ENCODE measurements around the gene WDFY2.

WDFY2 gene

GRCh38 chr13:51717786-51718398 lies 133.6 kb downstream of the WDFY2 start:
- no peak for DNase-seq

GRCh38 chr13:51719394-51719793 lies 135.1 kb downstream of the WDFY2 start:
- no peak for DNase-seq

GRCh38 chr13:51721496-51721895 lies 137.2 kb downstream of the WDFY2 start:
- DNase-seq = no peak

- DNase-seq = no peak
Measured at GRCh38 chr13:51723529-51723928, 139.3 kb downstream of the WDFY2 start.

- no peak for DNase-seq
Measured at GRCh38 chr13:51724721-51725120, 140.5 kb downstream of the WDFY2 start.

GRCh38 chr13:51726446-51727193 lies 142.4 kb downstream of the WDFY2 start:
- no peak for DNase-seq

DNA sequence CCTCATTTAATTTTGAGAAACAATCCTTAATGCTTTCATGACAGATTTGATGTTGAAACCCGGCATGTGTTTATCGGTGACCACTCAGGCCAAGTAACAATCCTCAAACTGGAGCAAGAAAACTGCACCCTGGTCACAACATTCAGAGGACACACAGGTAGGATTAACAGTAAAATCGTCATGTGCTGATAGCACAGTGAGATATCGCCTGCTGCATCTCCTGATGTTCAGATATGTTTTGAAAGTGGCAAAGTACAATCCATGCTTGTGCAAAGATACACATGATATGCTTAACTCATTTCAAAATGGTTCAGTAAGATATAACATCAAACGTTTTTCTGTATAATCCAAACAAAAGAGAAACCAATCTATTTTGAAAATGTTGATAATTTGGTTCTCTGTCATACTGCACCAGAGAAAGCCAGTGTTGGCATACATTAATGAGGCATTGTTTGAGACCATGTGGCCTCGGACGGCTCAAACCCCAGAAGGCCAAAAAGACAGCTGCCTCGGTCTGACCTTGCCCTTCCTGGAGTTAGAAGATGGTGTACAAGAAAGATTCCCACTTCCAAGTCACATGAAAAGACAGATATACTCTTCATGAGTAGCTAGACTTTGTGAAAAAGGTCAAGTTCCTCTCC lies 143.5 kb downstream of the WDFY2 start:
- no peak for DNase-seq

- no peak for DNase-seq
Measured at GRCh38 chr13:51728275-51728673, 144.0 kb downstream of the WDFY2 start.

- DNase-seq = no peak
Measured at GRCh38 chr13:51728972-51729371, 144.7 kb downstream of the WDFY2 start.

DNA sequence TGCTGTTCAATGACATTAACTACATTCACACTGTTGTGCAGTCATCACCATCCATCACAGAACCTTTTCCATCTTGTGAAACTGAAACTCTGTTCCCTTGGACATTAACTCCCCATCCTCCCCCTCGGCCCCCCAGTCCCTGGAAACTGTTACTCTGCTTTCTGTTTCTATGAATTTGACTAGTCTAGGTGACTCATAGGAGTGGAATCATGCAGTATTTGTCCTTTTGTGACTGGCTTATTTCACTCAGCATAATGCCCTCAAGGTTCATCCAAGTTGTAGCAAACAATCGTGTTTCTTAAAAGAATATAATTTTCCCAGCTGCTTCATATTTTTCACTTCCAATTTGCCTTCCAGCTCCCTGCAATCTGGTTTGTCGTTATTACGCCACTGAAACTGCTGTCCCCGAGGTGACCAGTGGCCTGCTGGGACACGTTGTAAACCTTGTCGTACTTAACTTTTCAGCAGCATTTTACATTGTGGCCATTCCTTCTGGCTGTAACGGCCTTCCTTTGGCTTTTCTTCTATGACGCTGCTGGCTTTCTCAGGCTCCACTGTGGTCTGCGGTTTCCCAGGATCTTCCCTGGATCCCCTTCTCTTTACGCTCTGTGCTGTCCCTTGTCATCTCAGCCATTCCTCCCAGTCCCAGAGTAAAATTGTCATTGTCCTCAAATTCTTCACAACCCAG lies 145.7 kb downstream of the WDFY2 start:
- no peak for DNase-seq

DNA sequence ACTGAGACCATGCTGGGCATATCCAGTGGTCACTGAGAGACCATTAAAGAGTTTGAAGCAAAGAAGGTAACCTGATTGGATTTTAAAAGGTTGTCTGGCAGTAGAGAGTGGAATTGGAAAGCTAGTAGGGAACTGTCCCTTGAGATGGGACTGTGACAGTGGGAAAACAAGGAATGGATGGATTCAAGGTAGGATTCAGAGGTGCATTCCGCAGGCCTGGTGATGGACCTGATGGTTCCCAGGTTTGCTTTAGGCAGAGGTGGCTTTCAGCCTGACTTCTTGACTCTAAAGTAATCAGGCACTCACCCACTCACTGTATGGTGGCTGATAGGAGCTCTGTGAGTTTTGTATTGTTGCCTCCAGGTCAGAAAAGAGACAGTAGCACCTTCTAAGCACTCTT lies 146.7 kb downstream of the WDFY2 start:
- no peak for DNase-seq

- no peak for DNase-seq
Measured at GRCh38 chr13:51731759-51732158, 147.5 kb downstream of the WDFY2 start.

DNA sequence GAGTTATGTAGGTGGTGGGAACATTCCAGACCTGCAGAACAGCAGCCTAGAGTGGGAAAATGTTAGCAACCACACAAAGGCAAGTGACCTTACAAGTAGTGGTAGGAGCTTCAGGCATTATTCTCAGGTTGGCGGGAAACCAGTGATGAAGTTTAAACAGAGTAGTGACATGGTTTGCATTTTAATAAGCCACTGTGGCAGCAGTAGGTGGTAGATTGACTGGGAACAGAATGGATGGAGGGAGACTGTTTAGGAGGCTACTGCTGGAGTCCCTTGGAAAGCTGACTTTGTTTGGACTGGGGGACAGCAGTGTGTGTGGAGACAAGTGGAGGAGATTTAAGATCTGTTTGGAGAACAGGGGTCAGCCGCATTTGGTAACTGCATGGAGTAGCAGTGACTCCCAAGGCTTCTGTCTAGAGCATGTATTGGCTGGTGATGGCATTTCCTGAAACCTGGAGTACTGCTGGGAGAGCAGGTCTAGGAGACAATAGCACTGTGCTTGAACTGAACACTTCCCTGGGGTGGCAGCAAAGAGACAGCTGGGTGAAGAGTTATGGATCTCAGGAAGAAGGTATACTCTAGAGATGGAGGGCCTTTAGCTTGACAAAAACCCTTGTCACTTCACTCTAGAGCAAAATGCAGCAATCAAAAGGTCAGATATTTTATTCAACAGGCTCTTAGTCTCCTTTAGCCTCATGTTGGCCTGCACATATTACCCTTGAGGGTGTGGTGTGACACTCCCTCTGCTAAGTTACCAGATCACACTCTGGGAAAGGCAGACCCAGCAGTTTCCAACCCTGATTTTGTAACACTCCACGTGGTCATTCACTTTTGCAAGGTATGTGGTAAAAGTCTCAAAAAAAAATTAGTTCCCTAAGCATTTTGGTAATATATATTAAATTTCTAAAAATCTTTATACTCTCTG lies 149.4 kb downstream of the WDFY2 start:
- DNase-seq = no peak

GRCh38 chr13:51734786-51735185 lies 150.5 kb downstream of the WDFY2 start:
- no peak for DNase-seq

DNA sequence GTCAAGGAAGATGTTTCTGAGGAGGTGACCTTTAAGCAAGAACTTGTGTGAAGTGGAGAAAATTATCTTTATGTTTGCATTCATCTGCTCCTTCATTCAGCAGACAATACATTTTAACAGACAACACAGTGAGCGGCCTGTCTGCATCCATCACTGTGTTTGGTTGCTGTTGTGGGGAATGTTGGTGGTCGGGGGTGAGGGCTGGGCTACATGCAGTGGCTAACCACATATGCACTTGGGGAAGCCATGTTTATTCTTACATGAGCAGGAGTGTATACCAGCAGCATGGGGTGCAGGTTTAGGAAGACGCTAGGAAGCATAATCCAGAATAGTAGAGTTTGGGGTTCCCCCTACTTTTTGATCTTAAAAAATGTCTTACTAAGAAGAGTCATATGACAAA lies 153.3 kb downstream of the WDFY2 start:
- no peak for DNase-seq

DNA sequence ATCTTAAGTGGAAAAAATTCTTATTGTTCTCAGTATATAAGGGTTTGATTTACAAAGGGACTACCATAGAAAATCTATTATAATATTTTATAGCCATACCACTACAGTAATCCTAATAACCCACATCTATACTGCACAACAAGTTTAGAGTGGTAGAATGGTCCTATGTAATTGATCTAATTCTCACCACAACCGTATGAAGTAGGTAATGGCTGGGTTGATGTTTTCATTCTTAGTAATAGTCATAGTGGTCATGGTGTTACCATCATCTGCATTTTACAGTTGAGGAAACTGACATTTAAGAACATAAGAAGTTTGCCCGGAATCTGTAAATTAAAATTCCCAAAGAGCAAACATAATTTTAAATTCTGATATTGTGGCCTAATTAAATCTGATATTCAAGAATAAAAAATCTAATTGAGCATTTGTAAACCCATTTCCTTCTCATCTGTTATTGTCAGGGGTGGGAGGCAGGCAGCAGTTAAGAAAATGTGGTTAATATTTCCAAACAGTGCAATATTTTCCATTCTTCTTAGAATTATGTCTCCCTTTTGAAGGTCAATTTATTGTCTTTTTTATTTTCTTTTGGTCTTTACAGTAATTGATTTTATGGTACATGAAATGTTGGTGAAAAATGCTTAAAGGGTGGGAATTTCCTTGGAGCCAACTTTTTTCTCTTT lies 154.1 kb downstream of the WDFY2 start:
- no peak for DNase-seq

GRCh38 chr13:51739027-51739764 lies 154.9 kb downstream of the WDFY2 start:
- no peak for DNase-seq

DNA sequence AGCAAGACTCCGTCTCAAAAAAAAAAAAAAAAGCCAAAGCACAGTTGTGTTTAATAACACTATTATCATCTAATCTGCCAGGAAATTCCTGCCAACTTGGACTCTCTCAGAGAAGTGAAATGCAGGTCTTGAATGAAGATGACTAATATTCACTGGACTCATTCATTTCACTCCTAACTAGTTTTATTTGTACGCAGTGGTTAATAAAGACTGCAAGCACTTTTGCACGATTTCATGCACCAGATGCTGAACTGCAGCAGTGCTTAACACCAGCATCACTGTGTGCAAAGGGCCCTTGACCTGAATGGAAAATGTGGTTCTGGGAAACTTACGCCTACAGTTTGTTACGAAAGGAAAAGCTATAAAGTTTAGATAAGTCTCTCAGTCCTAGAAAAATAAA lies 156.4 kb downstream of the WDFY2 start:
- DNase-seq = no peak

- DNase-seq = no peak
Measured at GRCh38 chr13:51742031-51742430, 157.8 kb downstream of the WDFY2 start.

- no peak for DNase-seq
Measured at GRCh38 chr13:51742611-51743010, 158.3 kb downstream of the WDFY2 start.

- DNase-seq = no peak
Measured at GRCh38 chr13:51745243-51745642, 161.0 kb downstream of the WDFY2 start.

All from activated effector memory CD4-positive, alpha-beta T cell treated with Interleukin-2 at 50 U/mL for 16 hours (primary cell).